Natural killer cell (primary cell): ENCODE results near the gene RMI2. TPM values are rescaled to one million over a fixed set of nuclear protein-coding genes. Genes with fewer than 3 reads are reported as not detected.
"Not testable (repeated sequence)": the region's sequence is repeated elsewhere in the genome, so short reads cannot be mapped to it uniquely, and the experiment has no call there.

Source experiments
- ATAC-seq, 3 donors: fragments of 150-1000 bp in 2 of 3; fragments of 200-7000 bp in 1 of 3; cut with Tn5 transposase; 1 replicate in 1 of 3; 2 replicates in 2 of 3; pipeline ENCODE4 v1.10.0; 2021; ENCODE audit warnings: mild to moderate bottlenecking in 2 of 3, moderate library complexity in 2 of 3
- DNase-seq, 2 donors: peaks; one replicate each; pipeline versions ENCODE4 v3.0.0 to v3.0.0-alpha.2; 2013 to 2021; ENCODE audit warnings: mixed read lengths in 1 of 2
- H3K27ac ChIP-seq: one replicate; pipeline ENCODE4 v1.5.1; 2013; ENCODE audit warnings: mild to moderate bottlenecking, low read length
- H3K27me3 ChIP-seq: one replicate; pipeline ENCODE4 v1.6.1; 2013; ENCODE audit warnings: low read length; ENCODE audit not compliant: control insufficient read depth, insufficient read depth
- H3K36me3 ChIP-seq: one replicate; pipeline ENCODE4 v1.6.1; 2013; ENCODE audit warnings: low read length; ENCODE audit not compliant: control insufficient read depth, insufficient read depth
- H3K4me1 ChIP-seq: one replicate; pipeline ENCODE4 v1.6.1; 2013; ENCODE audit warnings: low read length; ENCODE audit not compliant: control insufficient read depth, insufficient read depth
- H3K4me3 ChIP-seq: one replicate; pipeline ENCODE4 v1.5.1; 2013; ENCODE audit warnings: low read length
- H3K9me3 ChIP-seq: one replicate; pipeline ENCODE4 v1.6.1; 2013; ENCODE audit warnings: low read length; ENCODE audit not compliant: control insufficient read depth, insufficient read depth
- H3K27ac Mint-ChIP-seq, 2 donors: one replicate each; pipeline ENCODE4 v1.8.0; 2022; ENCODE audit warnings: mild to moderate bottlenecking in 2 of 2, mixed read lengths in 2 of 2, moderate library complexity in 1 of 2
- H3K27me3 Mint-ChIP-seq, 2 donors: one replicate each; pipeline ENCODE4 v1.8.0; 2022; ENCODE audit warnings: low read depth in 2 of 2, mixed read lengths in 2 of 2
- H3K36me3 Mint-ChIP-seq: one replicate; pipeline ENCODE4 v1.8.0; 2022; ENCODE audit warnings: mixed read lengths
- H3K4me1 Mint-ChIP-seq, 2 donors: one replicate each; pipeline ENCODE4 v1.8.0; 2022; ENCODE audit warnings: mixed read lengths in 2 of 2
- H3K4me3 Mint-ChIP-seq: one replicate; pipeline ENCODE4 v1.8.0; 2022; ENCODE audit warnings: mild to moderate bottlenecking, moderate library complexity, mixed read lengths
- H3K9me3 Mint-ChIP-seq, 2 donors: one replicate each; pipeline ENCODE4 v1.8.0; 2022; ENCODE audit warnings: mixed read lengths in 2 of 2
- CTCF ChIP-seq: fragments of 200-600 bp; IDR thresholded peaks from one replicate; pipeline ENCODE4 v1.8.0; 2022; ENCODE audit warnings: antibody characterized with exemption
- WGBS: methylation state at CpG from one replicate; pipeline ENCODE4 v1.1.7; 2013; ENCODE audit warnings: missing lambda C conversion rate; ENCODE audit not compliant: insufficient coverage; 5-methylcytosine and 5-hydroxymethylcytosine counted together
- intact Hi-C: fragments of 100-400 bp; cut with micrococcal nuclease; formaldehyde crosslinking; loops from one replicate; pipeline ENCODE4 v1.14.2; 2022
- total RNA-seq, 4 donors: library from RNA; stranded (reverse); fragments of 120-200 nt in 1 of 4; gene quantifications; one replicate each; pipeline versions ENCODE4 v1.2.3 to v1.2.4, GENCODE V29; 2013 to 2022

Gene RMI2
- total RNA-seq, 3 donors from 2014 or later (not counting 1 experiment from before 2014, with no cell fraction given): 0.83 to 1.1 (median 0.93) TPM

- no peak overlapping the region for H3K4me3 Mint-ChIP-seq
- intact Hi-C loops: no loop called here
- ATAC-seq: peak; percentile 38 to 50 (median 50)
- H3K36me3 ChIP-seq: no peaks in the 10 kb centered on the region
- H3K27me3 Mint-ChIP-seq: peaks cover 21 to 25% of the 10 kb centered on the region in 2 donors
- DNase-seq: peak in 1 of 2 donors; percentile 50
- H3K27me3 ChIP-seq: no peaks in the 10 kb centered on the region
- H3K4me1 ChIP-seq: no peaks in the 10 kb centered on the region
- no peaks in the 10 kb centered on the region for H3K36me3 Mint-ChIP-seq
- H3K9me3 ChIP-seq: no peaks in the 10 kb centered on the region
- H3K9me3 Mint-ChIP-seq: no peaks in the 10 kb centered on the region
- WGBS: 50% methylated on average over 7 of the region's 7 CpGs
- no peak overlapping the region for H3K27ac Mint-ChIP-seq
- no peaks in the 10 kb centered on the region for H3K4me1 Mint-ChIP-seq
- no peak overlapping the region for H3K27ac ChIP-seq
- H3K4me3 ChIP-seq: no peak overlapping the region
- TF ChIP-seq CTCF: no peak
These were observed 25.0 kb downstream of the RMI2 start for GRCh38 chr16:11370084-11370931.

DNA sequence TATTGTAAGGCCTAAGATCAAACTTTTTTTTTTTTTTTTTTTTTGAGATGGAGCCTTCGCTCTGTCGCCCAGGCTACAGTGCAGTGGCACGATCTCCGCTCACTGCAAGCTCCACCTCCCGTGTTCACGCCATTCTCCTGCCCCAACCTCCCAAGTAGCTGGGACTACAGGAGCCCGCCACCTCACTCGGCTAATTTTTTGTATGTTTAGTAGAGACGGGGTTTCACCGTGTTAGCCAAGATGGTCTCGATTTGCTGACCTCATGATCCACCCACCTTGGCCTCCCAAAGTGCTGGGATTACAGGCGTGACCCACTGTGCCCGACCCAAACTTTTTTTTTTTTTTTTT is 25.6 kb downstream of the RMI2 start:
- H3K27me3 Mint-ChIP-seq: peaks cover 21 to 25% of the 10 kb centered on the region in 2 donors
- H3K9me3 ChIP-seq, H3K4me1 ChIP-seq, H3K36me3 ChIP-seq, H3K27ac Mint-ChIP-seq, DNase-seq, H3K4me1 Mint-ChIP-seq, H3K27ac ChIP-seq, H3K36me3 Mint-ChIP-seq, ATAC-seq, H3K27me3 ChIP-seq, intact Hi-C loops, H3K4me3 ChIP-seq, H3K9me3 Mint-ChIP-seq, H3K4me3 Mint-ChIP-seq: not testable (repeated sequence)
- 87% methylated on average over 12 of the region's 13 CpGs for WGBS

DNA sequence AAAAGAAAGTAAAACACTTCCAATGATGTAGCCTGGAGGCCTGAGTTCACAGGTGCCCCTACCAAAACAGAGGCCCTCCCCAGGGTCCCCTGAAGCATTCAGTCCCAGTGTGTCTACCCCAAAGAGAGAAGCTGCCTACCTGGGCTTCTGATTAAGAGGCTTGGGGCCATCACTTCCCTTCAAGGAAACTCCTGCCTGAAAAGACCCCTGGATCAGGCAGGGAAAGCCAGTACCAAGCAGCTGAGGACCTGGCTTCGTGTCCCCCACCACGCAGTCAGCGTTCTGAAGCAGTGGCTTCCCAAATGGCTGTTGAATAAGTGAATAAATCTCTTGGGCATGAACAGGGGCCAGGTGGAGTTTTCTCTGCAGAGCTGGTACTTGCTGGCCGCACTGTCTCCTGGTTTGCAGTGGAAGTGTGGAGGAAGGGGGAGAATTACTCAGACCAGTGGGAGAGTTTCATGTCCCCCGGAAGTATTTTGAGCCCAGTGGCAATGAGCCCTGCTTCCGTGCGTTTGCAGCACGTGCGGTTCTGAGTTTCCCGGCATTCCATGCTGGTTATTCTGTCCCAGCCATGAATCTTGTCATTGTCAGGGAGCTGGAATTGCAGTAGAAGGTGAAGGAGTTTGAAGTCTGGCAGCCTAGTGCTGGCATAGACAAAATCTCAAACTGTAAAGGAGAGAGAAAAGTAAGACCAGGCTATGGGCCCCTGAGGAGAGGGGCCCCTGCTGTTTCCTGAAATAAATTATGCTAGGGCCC is 27.0 kb downstream of the RMI2 start:
- Histone ChIP-seq H3K27ac (no peak overlapping the region), H3K4me3 (no peak overlapping the region), H3K4me1 (no peaks in the 10 kb centered on the region), H3K36me3 (no peaks in the 10 kb centered on the region), H3K27me3 (no peaks in the 10 kb centered on the region), H3K9me3 (no peaks in the 10 kb centered on the region)
- no peak for DNase-seq
- Mint-ChIP-seq H3K9me3 (no peaks in the 10 kb centered on the region), H3K36me3 (no peaks in the 10 kb centered on the region), H3K4me3 (no peak overlapping the region), H3K27ac (no peak overlapping the region), H3K27me3 (peaks cover 16 to 33% of the 10 kb centered on the region in 2 donors), H3K4me1 (no peaks in the 10 kb centered on the region)
- intact Hi-C loops: no loop called here
- WGBS: 96% methylated on average over 10 of the region's 10 CpGs
- peak; percentile 16 for TF ChIP-seq CTCF
- no peak for ATAC-seq

DNA sequence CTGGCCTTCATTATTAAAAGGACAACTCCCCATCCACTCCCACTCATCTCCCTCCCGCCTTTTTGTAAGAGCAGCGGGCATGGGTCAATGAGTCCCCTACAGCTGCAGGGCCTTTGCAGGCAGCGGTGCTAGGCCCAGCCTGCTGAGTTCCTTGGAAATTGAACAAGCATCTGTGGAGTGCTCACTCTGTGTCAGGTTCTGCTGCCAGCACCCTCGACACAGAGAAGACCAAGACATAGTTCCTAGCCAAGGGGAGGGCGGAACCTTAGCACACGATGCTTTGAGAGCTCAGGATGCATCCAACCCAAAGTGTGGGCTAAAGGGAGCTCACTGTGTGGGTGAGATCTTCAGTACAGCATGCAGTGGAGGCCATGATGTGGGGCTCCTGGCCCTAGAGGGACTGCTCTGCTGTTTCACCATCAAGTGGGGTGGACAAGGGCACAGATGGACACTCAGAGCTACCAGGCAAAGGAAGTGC is 27.6 kb downstream of the RMI2 start:
- Histone ChIP-seq H3K4me1 (no peaks in the 10 kb centered on the region), H3K27ac (no peak overlapping the region), H3K36me3 (no peaks in the 10 kb centered on the region), H3K27me3 (no peaks in the 10 kb centered on the region), H3K9me3 (no peaks in the 10 kb centered on the region), H3K4me3 (no peak overlapping the region)
- Mint-ChIP-seq H3K27ac (no peak overlapping the region), H3K36me3 (no peaks in the 10 kb centered on the region), H3K4me3 (no peak overlapping the region), H3K27me3 (peaks cover 12 to 35% of the 10 kb centered on the region in 2 donors), H3K9me3 (no peaks in the 10 kb centered on the region), H3K4me1 (no peaks in the 10 kb centered on the region)
- 94% methylated on average over 6 of the region's 6 CpGs for WGBS
- intact Hi-C loops: no loop called here
- ATAC-seq (no peak), DNase-seq (no peak)
- TF ChIP-seq CTCF: no peak
